Stimulated activated CD4-positive, alpha-beta T cell treated with anti-CD3 and anti-CD28 coated beads, Interleukin-12 subunit alpha, Interleukin-12 subunit beta, amount 100 ng/mL, for 4 hours (primary cell): ENCODE results near the gene MAEA.
"Not testable (repeated sequence)": the region's sequence is repeated elsewhere in the genome, so short reads cannot be mapped to it uniquely, and the experiment has no call there.

Experiments
- DNase-seq: peaks from one replicate; pipeline ENCODE4 v3.0.0-alpha.2; 2020

The MAEA gene

DNA sequence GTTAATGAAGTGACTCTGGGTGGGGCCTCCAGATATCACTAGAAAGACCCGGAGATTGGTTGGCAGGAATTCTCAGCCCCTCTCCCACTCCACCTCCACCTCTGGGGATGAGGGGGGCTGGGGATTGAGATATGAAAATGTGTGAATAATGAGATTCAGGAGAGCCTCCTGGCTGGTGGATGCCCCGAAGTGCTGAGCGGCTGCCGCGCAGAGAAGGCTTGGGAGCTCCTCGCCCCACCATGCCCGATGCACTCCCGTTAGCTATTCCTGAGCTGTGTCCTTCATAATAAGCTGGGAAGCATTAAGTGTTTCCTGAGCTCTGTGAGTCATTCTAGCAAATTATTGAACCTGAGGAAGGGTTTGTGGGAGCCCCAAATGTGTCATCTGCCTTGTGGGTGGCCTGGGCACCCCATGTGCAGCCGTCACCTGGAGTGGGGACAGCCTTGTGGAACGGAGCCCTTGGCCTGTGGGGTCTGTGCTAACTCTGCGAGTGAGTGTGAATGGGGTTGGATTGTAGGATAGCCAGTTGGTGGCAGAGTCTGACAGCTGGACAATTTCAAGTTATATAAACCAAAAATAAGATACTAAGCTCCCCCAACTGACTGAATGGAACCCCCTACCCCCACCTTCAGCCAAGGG, 4.4 kb upstream of the MAEA start:
- no peak for DNase-seq

DNA sequence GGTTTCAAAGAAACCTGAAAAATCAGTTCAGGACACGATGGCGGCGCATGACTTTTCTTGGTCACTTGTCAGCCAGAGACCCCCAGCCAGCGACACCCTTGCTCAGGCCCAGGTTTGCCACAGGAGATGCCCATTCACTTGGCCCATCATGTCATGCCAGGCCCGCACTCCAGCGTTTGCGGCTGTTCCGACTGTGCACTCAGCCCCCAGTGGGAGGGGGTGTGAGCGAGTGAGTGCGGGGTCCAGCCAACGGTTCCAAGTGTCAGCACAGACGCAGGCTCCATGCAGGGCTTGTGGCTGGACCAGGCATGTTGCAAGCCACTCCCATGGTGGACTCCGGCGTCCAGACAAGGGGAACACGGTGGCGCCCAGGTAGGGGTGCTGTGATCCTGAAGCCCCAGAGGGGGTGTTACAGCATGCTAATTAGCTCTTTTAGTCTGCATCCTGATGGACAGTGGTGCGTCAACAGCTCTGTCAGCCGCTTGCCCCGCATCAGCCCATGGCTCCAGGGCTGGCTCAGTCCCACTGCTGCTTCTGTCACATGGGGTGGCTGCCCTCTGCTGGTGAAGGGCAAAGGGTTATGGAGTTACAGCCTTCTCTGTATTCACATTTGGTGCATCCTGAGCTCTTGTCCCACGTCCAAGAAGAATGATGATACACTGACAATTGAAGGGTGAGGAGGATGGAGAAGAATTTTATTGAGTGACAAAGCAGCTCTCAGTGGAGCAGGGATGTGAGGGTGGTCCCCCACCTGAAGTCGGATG, 3.7 kb upstream of the MAEA start:
- DNase-seq, result no peak

DNA sequence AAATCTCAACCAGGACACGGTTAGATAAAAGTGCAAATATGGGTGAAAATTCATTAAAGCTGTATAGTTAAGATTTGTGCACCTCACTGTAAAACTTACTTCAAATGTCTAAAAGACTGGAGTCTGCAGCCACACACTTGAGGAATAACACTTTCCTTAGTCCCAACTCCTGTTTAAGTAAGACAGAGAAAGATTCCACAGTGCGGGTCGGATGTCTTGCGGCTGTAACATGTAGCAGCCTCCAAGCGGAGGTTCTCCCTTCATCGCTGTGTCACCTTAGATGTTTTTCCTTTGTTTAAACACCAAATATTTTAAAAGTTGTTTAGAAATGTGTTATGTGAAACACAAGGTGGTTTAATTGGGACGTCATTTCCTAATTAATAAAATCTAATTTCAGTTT, 905 bp upstream of the MAEA start:
- DNase-seq, result no peak

DNA sequence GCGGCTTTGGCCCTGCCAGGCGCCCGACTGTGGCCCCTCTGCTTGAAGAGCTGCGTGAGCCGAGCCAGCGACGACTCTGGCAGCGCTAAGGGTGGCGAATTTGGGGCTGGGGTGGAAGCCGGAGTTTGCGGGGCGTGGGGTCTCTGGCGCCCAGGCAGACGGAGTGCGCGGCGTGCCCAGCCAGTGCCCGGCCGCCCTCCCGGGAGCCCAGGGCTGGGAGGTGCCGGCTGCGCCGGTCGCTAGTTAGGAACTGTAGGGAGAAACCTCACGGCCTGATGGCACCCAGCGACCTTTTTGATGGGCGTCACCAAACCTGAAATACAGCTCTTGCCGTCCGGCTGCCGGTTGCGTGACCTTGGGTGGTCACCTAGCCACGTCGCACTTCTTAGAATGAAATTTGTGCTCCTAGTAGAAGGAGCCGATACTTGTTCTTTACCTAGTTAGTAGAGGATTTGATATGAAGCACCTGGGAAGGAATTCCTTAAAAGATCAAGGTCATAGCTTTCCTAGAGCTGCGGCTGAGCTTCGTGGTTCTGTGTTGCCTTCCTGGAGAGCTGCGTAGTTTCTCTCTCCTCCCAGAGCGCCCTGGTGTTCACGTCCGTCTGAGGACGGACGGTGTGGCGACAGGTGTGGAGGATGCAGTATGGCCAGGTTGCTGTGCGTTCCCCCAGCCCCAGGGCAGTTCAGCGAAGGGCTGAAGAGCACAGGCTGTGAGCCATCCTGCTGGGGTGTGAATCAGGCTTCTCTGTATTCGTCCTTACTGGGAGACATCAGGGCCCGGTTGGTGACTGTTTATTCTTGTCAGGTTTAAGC, 680 bp downstream of the MAEA start:
- DNase-seq, result no peak

DNA sequence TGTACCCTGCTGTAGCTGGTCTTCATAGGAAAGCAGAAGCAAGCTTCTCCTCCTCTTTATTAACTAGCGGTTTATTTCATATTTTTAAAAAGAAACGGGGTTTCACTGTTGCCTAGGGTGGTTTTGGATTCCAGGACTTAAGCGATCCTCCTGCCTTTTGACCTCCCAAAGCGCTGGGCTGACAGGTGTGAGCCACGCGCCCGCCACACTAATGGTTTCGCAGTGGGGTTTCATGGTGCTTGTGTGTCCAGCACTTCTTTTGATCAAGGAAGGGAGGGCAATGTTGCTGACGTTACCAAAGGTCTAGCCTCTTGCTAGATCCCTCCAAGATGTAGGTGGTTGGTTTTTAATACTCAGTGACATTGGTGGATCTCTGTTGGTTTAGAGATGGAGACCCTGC, 1.4 kb downstream of the MAEA start:
- DNase-seq, result no peak

DNA sequence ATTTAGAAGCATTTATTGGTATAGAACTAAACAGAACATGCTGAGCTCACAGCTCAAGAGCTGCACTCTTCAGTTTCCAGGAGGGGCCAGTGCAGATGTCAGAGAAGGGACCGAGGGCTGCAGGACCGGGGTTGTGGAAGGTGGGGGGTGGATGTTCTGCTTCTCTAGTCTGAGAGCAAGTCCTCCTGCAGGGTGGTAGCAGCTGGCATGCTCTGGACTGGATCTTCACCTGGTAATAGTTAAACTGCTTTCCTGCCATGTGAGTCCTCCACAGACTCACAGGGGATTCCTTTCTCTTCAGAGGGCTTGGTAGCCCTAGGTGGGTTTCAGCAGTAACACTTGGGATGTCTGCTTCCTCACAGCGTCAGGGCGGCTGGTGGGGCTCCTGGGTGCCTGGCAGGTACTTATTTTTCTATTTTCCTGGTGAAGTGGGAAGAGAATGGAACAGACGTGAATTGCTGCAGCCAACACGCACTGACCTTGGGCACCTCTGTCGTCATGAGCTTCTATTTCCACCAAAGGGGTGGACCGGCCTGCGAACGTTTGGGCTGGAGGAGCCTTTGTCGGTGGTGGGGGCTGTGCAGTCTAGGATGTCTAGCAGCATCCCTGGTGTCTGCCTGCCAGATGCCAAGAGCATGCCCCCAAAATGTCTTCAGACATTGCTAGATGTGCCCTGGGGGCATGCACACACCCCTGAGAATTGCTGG, 2.5 kb downstream of the MAEA start:
- DNase-seq, result no peak

DNA sequence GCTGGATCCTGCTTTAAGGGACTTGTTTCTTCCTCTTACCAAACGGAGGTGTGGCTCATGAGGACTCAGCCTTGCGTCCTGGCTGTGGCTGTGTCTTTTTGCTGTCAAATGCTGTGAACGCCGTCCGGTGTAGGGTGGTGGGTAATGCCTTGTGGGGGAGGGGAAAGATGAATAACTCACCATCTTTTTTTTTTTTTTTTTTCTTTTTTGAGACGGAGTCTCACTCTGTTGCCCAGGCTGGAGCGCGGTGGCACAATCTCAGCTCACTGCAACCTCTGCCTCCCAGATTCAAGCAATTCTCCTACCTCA, 3.0 kb downstream of the MAEA start:
- not testable (repeated sequence) for DNase-seq

DNA sequence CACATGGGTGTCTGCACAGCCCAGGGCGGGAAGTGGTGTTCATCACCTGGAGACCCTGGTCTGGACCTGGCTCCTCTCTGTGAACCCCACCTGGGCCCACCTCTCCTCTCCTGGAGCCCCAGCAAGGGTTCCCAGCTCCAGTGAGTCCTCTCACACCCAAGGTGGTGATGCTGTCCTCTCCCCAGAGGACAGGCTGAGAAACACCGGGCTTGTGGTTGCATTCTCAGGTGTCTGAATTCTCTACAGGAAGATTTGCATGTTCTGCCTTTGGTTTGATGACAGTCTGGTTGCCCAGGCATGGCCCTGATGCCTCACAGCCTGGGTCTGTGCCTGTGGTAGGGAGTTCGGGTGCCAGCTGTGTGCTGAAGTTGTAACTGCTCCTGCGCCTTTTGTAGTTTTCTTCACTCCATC, 3.8 kb downstream of the MAEA start:
- no peak for DNase-seq

DNA sequence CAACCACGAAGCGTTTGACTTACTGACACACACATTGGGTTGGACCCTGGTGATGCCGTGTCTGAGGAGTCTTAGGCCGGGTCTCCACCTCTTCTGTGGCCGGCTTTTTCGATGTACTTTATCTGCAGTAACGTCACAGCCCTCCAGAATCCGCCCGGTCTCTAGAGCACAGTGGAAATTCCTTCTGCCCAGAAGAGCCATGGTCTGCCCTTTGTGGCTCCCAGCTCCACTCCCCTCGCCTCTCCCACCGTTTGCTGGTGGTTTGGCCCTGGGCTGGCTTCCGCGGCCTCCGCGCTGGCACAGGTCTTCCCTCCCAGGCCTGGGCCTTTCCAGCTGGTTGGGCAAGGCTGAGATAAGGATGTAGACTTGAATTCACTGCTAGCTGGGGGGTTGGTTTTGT, 4.3 kb downstream of the MAEA start:
- no peak for DNase-seq

DNA sequence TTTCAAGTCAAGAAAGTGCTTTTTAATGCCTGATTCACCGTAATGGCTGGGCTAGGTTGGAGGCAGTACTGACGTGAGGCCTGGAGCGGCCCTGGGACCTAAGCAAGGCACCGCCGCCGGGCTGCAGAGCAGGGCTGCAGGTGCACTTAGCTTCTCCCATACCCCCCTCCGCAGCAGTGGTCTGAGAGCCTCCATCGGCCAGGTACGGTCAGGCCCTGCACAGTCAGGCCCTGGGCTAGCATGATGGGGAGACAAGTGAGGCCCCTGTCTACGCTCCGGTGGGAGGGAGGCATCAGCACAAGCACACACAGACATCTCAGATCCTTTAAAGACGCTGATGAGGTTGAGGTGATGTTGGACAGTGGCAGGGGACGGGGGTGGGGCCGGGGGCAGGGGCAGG, 4.7 kb downstream of the MAEA start:
- no peak for DNase-seq

DNA sequence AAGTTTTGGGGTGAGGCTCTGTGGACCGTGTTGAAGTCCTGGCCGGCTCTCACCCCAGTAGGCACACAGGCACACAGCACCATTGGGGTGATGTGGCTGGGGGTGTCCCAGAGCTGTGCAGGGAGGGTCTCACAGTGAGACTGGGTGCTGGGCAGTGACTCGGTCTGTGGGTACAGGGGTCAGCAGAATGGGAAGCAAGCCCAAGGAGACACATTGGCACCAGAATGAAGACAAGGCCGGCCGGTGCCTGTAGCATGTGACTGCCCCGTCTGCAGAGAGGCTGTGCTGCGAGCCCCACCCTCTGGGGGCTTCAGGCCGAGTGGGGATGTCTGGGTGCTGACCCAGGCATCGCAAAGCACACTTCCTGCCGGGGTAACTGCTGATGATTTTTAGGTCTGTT, 5.2 kb downstream of the MAEA start:
- no peak for DNase-seq

DNA sequence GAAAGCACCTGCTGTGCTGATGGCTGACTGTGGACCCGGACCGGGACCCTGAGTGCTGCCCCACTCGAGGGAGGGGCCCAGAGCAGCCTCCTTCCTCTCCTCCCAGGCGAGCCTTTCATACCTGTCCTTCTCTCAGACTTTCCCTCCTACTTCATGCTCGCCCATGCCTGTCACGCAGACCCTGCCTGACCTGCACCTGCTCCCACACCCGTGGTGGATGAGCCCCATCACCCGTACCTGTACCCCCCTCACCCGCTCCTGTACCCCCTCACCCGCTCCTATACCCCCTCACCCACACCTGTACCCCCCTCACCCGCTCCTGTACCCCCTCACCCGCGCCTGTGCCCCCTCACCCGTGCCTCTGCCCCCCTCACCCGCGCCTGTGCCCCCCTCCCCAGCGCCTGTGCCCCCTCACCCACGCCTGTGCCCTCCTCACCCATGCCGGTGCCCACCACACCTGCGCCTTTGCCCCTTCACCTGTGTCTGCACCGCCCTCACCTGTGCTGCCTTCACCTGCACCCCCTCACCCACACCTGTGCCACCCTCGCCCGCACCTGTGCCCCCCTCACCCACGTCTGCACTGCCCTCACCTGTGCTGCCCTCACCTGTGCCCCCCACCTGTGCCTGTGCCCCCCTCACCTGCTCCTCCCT, 5.8 kb downstream of the MAEA start:
- DNase-seq, result no peak

DNA sequence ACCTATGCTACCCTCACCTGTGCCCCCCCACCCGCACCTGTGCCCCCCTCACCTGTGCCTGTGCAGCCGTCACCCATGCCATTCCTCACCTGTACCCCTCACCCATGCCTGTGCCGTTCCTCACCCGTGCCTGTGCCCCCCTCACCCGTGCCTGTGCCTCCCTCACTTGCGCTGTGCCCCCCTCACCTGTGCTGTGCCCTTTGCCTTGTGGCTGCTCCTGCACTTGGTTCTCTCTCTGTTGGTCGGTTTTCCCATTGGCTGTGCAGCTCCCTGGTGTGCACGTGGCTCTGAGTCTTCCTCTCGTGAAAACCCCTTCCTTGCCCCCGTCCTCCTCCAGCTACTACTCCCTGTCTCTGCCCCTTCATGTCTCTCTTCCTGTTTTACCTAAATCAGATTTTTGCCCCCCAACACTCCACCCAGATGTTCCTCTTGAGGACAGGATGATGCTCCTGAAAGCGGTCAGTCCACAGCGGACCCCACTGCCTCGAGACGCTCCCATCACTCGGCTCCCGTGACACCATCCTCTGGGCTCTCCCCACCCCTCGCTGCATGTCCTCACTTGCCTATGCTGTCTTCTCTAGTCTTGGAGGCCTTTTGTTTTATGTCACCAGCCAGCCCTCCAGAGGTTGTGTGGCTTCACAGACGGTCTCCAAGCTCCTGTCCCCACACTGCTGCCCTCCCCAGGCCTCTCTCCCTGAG, 6.8 kb downstream of the MAEA start:
- DNase-seq, result no peak

DNA sequence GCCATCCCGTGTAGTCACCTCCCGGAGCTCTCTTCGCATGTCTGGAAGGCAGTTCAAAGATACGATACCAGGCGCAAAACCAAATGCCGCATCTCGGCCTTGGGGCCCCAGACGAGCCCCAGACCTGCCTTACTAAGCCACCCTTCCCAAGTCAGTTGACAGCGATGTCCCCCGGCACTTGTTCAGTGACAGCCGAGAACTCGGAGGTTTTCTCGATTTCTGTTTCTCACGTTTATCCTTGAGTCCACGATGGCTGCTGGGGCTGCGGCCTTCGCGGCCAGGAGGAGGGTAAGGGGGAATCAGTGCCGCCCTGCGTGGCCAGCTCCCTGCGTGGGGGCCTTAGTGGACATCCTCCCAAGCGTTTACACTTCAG, 7.3 kb downstream of the MAEA start:
- DNase-seq, result no peak

DNA sequence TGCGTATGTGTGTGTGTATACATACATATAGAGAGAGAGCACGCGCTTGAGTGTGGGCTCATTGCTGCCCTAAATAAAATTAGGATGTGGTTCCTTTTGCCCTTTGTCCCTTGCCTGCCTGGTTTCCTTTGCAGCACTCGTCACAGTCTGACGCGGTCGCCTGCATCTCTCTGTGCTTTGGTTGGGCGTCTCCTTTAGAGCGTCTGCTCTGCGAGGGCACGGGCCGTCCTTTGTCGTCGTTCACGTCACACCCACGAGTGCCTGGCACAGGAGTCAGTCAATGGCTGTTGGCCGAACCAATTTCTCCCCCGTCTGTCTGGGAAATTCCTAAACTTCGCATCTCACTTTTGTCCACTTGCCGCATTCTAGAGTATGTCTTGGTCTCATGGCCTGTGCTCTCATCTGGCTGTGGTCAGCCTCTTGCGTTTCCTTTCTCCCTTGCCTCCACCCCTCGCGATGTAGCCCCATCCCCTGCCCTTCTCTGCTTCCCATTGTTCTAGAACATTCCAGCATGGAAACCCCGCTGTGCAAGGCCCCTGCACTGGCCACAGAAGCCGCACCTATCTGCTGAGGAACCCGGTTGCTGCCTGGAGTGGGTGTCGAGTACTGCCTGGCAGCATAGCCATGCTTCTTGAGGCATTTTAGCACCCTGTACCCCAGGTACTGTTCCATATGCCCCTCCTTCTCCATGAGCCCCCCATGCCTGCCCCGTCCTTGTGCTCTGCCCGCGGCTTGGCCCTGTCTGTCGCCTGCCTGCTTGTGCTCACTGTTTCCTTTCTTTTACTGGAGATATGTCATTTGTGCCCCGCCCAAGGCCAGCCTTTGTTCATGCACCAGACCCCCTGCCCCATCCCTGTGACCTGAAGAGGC, 8.0 kb downstream of the MAEA start:
- DNase-seq, result no peak

DNA sequence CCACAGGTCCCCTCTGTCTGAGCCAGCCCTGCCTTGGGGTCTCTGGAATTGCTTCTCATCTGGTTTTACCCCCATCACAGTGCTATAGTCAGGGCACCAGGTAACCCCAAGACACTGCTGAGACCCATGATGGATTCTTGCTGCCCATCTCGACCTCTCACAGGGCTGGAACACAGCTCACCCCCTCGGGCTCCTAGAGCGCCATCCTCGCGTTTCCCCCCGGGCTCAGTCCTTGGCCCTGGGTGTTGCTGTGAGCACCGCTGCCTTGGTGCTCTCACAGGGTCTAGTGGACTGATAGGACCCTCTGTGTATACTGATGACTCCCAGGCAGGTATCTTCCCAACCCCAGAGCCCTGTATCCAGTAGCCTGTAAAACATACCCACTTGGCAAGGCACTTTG, 8.8 kb downstream of the MAEA start:
- DNase-seq, result no peak

DNA sequence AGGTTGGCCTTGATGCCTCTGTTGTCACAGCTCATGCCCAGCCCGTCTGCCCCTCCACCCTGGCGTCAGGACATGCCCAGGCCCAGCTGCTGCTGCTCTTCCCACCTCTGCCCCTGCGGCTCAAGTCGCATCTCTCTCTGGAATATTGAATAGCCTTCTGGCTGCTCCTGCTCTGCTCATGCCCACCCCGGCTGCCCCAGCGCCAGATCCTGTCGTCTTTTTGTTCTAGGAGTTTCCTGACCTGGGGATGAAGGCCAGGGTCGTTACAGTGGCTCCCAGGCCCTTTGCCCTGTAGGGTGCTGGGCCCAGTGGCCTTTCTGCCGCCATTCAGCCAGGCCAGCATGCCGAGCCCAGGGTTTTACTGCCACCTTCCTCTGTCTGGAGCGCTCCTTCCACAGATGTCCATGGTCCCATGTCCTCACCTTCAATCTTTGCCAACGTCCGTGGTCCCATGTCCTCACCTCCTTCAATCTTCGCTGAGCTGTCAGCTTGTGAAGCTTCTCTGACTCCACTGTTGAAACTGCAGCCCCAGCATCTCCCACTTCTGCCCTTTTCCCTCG, 9.7 kb downstream of the MAEA start:
- DNase-seq, result no peak

DNA sequence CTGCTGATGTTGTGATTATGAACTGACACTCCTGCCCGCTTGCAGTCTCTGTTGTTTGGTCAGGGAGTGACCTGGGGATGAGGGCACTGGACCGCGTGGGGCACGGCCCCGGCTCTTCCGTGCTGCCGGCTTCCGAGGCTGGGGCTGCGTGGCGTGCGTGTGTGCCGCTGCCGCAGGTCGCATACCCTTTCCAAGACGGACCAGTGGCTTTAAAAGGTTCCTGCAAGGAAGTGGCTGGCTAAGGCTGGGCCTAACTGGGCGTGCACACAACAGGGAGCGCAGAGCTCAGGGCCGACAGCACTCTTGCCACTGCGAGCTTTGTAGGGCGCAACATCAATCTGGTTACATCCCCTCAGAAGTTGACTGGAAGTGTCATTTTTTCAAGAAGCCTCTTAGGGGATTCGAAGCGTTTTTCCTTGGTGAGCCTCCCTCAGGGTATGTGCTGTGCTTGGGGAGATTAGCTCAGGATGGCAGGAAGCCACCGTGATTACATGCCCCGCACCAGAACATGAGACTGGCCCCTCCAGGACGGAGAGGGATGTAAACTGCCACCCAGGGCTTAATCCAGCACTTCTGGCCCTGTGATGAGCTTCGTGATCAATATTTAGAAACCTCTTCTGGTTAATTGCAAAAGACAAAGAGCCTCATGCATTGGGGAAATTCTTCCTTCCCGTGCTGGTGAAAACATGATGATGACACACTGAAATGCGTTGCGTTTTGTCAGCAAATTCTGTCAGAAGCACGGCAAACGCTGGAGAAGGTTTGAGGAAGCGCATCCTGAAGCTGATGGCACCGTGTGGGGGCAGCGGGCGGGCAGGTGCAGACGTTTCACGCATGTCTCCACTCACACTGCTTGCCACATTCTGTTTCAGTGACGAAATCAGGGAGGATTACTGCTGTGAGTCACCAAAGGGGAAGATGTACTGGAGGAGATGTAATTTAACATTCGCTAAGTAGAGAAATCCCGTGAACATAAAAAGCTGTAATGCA, 11.1 kb downstream of the MAEA start:
- no peak for DNase-seq

DNA sequence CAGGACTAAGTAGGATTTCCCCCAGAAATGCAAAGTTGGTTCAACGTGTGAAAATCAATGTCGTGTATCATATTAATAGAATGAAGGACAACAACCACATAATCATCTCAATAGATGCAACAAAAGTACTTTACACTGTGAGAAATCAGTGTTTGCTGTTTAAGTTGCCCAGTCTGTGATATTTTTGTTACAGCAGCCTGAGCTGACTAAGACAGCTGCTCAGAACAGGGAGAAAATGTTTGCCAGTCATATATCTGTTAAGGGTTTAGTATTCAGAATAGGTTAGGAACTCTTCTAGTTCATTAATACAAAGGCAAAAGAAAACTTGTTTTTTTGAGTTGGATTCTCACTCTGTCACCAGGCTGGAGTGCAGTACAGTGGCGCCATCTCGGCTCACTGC, 12.5 kb downstream of the MAEA start:
- no peak for DNase-seq

DNA sequence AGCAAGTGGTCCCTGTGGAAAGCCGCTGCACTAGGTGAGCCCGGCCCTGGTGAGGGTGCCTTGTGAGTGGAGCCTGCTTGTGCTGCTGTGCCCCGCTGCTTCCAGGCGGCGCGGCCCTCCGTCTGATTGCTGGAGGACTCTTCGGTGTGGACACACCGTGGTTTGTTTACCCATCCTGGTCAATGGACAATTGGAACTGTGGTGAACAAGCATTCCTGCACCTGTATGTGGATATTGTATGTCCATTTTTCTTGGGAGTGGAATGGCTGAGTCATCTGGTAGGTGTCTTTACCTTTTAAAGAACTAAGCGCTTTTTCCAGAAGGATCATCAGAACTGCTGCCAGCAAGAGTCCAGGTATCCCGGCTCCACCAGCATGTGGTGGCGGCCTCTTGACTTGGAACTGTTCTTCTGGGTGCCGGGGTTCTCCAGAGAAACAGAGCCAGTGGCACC, 15.6 kb downstream of the MAEA start:
- no peak for DNase-seq
